NCI-H146 treated with DMSO at 0.1 percent for 48 hours (cell line): ENCODE data around the gene SCN4A.
"Not testable (repeated sequence)": the region's sequence is repeated elsewhere in the genome, so short reads cannot be mapped to it uniquely, and the experiment has no call there.

Experiments
- DNase-seq: peaks from one replicate; lab custom pipeline; 2025; ENCODE audit not compliant: unreplicated experiment; lab: John Stamatoyannopoulos, UW

Gene SCN4A

GRCh38 chr17:63918305-63918704 is 54.4 kb downstream of the SCN4A start:
- no peak for DNase-seq

- DNase-seq, result no peak
Observed at GRCh38 chr17:63917646-63918045, 55.1 kb downstream of the SCN4A start.

- not testable (repeated sequence) for DNase-seq
Observed at GRCh38 chr17:63917206-63917605, 55.5 kb downstream of the SCN4A start.

- DNase-seq, result no peak
Observed at GRCh38 chr17:63916566-63917185, 56.0 kb downstream of the SCN4A start.

- DNase-seq, result not testable (repeated sequence)
Observed at GRCh38 chr17:63915753-63916152, 57.0 kb downstream of the SCN4A start.

GRCh38 chr17:63914471-63914870 is 58.2 kb downstream of the SCN4A start:
- DNase-seq, result no peak

- no peak for DNase-seq
Observed at GRCh38 chr17:63911657-63912100, 61.0 kb downstream of the SCN4A start.

GRCh38 chr17:63911041-63911635 is 61.6 kb downstream of the SCN4A start, which contains the start of gene CSHL1:
TSS of gene CSHL1 (minus strand) at chr17:63911258. CDS start at chr17:63911196, 62 bp downstream.
- no peak for DNase-seq

GRCh38 chr17:63910096-63910495 is 62.6 kb downstream of the SCN4A start:
- no peak for DNase-seq

GRCh38 chr17:63909586-63909985 is 63.1 kb downstream of the SCN4A start:
- DNase-seq, result not testable (repeated sequence)

GRCh38 chr17:63907161-63907778 is 65.4 kb downstream of the SCN4A start:
- not testable (repeated sequence) for DNase-seq

- not testable (repeated sequence) for DNase-seq
Observed at GRCh38 chr17:63904796-63905195, 67.9 kb downstream of the SCN4A start.

- not testable (repeated sequence) for DNase-seq
Observed at GRCh38 chr17:63903787-63904201, 68.9 kb downstream of the SCN4A start.

GRCh38 chr17:63901971-63902370 is 70.7 kb downstream of the SCN4A start:
- DNase-seq, result not testable (repeated sequence)

- not testable (repeated sequence) for DNase-seq
Observed at GRCh38 chr17:63898899-63899798, 73.6 kb downstream of the SCN4A start.

- DNase-seq, result not testable (repeated sequence)
Observed at GRCh38 chr17:63896524-63897354, 76.0 kb downstream of the SCN4A start, which contains the start of gene CSH1. TSS of gene CSH1 (minus strand) at chr17:63896574. CDS start at chr17:63896511, 63 bp downstream.

GRCh38 chr17:63894821-63895220 is 77.9 kb downstream of the SCN4A start:
- DNase-seq, result not testable (repeated sequence)

- DNase-seq, result not testable (repeated sequence)
Observed at GRCh38 chr17:63894021-63894420, 78.7 kb downstream of the SCN4A start.

GRCh38 chr17:63892316-63893037 is 80.2 kb downstream of the SCN4A start:
- not testable (repeated sequence) for DNase-seq
